K562 (cell line): ENCODE measurements around the gene POLK. TPM values are rescaled to one million over a fixed set of nuclear protein-coding genes. Genes with fewer than 3 reads are reported as not detected.

Source experiments
- ATAC-seq: fragments of 200-7000 bp; cut with Tn5 transposase; 3 replicates; pipeline ENCODE4 v1.9.1; 2020; ENCODE audit warnings: moderate library complexity
- BruUV-seq: library from RNA; stranded (reverse); fragments of 400-500 nt; replicated peaks from 2 replicates; lab custom pipeline; 2021; lab: Mats Ljungman, UMichigan
- CTCF ChIA-PET: fragments of 300-600 bp; formaldehyde crosslinking; extraction: SDS; loops from one replicate; lab custom pipeline; 2021; ENCODE audit warnings: low intra/inter-chr PET ratio; lab: Yijun Ruan, JAX
- POLR2A ChIA-PET: fragments of 300-600, 350-650 bp; sonication (Branson Sonifier 250); formaldehyde crosslinking; extraction: SDS; loops from one replicate; lab custom pipeline; 2021; ENCODE audit warnings: antibody characterized with exemption, inconsistent platforms; lab: Yijun Ruan, JAX
- DNase-seq, 4 experiments: peaks; one replicate each; pipeline versions ENCODE4 v3.0.0 to v3.0.0-alpha.2; 2011 to 2018; ENCODE audit warnings: low spot score in 3 of 4, mixed read lengths in 3 of 4; ENCODE audit errors: extremely low read depth in 1 of 4
- FAIRE-seq: peaks from 2 replicates; lab custom pipeline; 2011; peaks lifted over from hg19 to GRCh38; lab: Jason Lieb, UNC
- H2AFZ ChIP-seq: 2 replicates; pipeline ENCODE4 v1.6.0; 2011; ENCODE audit warnings: low read depth, low read length, control low read depth, inconsistent platforms
- H3K27ac ChIP-seq: fragments of 200-600 bp; 3 replicates; pipeline ENCODE4 v1.8.0; 2011; ENCODE audit warnings: low read depth, mild to moderate bottlenecking, control low read depth, inconsistent platforms, low read length, moderate library complexity, mixed read lengths; ENCODE audit errors: extremely low read depth
- H3K27me3 ChIP-seq, 2 experiments: fragments of 300-600 bp in 1 of 2; 2 replicates in 1 of 2; 3 replicates in 1 of 2; pipeline versions ENCODE4 v1.6.0 to v1.8.0; 2011; ENCODE audit warnings: inconsistent platforms in 2 of 2, low read length in 2 of 2, mild to moderate bottlenecking in 1 of 2, mixed read lengths in 1 of 2, moderate library complexity in 1 of 2; ENCODE audit not compliant: control insufficient read depth in 2 of 2, insufficient read depth in 2 of 2
- H3K36me3 ChIP-seq: fragments of 300-600 bp; 3 replicates; pipeline ENCODE4 v1.8.0; 2011; ENCODE audit warnings: mild to moderate bottlenecking, low read length, inconsistent platforms; ENCODE audit not compliant: control insufficient read depth, insufficient read depth
- H3K4me1 ChIP-seq, 2 experiments: fragments of 200-600 bp in 1 of 2; replicated peaks in 1 of 2; 2 replicates in 1 of 2; 3 replicates in 1 of 2; pipeline versions ENCODE4 v1.5.1 to v1.8.0; 2011; ENCODE audit warnings: inconsistent platforms in 2 of 2, low read length in 2 of 2, mild to moderate bottlenecking in 1 of 2, mixed read lengths in 1 of 2, moderate library complexity in 1 of 2; ENCODE audit not compliant: control insufficient read depth in 2 of 2, insufficient read depth in 2 of 2
- H3K4me2 ChIP-seq: 2 replicates; pipeline ENCODE4 v1.6.1; 2011; ENCODE audit warnings: low read length, control low read depth, inconsistent platforms, mixed read lengths; ENCODE audit not compliant: insufficient read depth
- H3K4me3 ChIP-seq: fragments of 200-600 bp; sonication (generic), shearing (Covaris generic); 2 replicates; pipeline ENCODE4 v1.5.1; 2016; ENCODE audit warnings: control low read depth, inconsistent platforms
- H3K79me2 ChIP-seq: fragments of 200-600 bp; 3 replicates; pipeline ENCODE4 v1.8.0; 2011; ENCODE audit warnings: low read length, inconsistent platforms; ENCODE audit not compliant: control insufficient read depth, insufficient read depth
- H3K9ac ChIP-seq, 2 experiments: 2 replicates each; pipeline versions ENCODE4 v1.6.0 to v1.6.1; 2011; ENCODE audit warnings: low read depth in 2 of 2, low read length in 2 of 2, control low read depth in 1 of 2, inconsistent platforms in 1 of 2, mild to moderate bottlenecking in 1 of 2, mixed read lengths in 1 of 2; ENCODE audit not compliant: insufficient read depth in 1 of 2
- H3K9me1 ChIP-seq: one replicate; pipeline ENCODE4 v1.6.0; 2011; ENCODE audit warnings: inconsistent platforms, mild to moderate bottlenecking, low read length, moderate library complexity; ENCODE audit not compliant: control insufficient read depth, insufficient read depth
- H3K9me3 ChIP-seq: replicated peaks from 2 replicates; pipeline ENCODE4 v1.5.1; 2011; ENCODE audit warnings: low read depth, low read length, inconsistent platforms; ENCODE audit not compliant: control insufficient read depth, insufficient read depth
- H4K20me1 ChIP-seq: replicated peaks from 2 replicates; pipeline ENCODE4 v1.6.1; 2011; ENCODE audit warnings: low read length, inconsistent platforms, mixed read lengths; ENCODE audit not compliant: control insufficient read depth, insufficient read depth
- ARID2 ChIP-seq: fragments of 450-650 bp; IDR thresholded peaks from 2 replicates; pipeline ENCODE4 v1.6.1; 2017; ENCODE audit warnings: antibody characterized with exemption, mild to moderate bottlenecking
- BRCA1 ChIP-seq, 2 experiments: fragments of 450-650 bp in 1 of 2; sonication (generic) in 1 of 2; formaldehyde crosslinking in 1 of 2; IDR thresholded peaks; 2 replicates each; pipeline versions ENCODE4 v1.5.0 to v1.6.1; 2017 to 2020; ENCODE audit warnings: mild to moderate bottlenecking in 1 of 2, missing genetic modification reagents in 1 of 2
- GABPB1 ChIP-seq: sonication (generic); formaldehyde crosslinking; IDR thresholded peaks from 2 replicates; pipeline ENCODE4 v1.8.0; 2022; ENCODE audit warnings: mild to moderate bottlenecking, missing genetic modification reagents
- NCOR1 ChIP-seq: fragments of 450-650 bp; IDR thresholded peaks from 2 replicates; pipeline ENCODE4 v1.6.1; 2016; ENCODE audit warnings: mild to moderate bottlenecking, moderate library complexity
- PRDM10 ChIP-seq: fragments of 450-650 bp; IDR thresholded peaks from 2 replicates; pipeline ENCODE4 v1.6.1; 2018; ENCODE audit not compliant: partially characterized antibody
- ZBTB5 ChIP-seq: fragments of 450-650 bp; IDR thresholded peaks from 2 replicates; pipeline ENCODE4 v1.6.1; 2017; ENCODE audit warnings: antibody characterized with exemption
- ZNF644 ChIP-seq: fragments of 200-800 bp; sonication (Bioruptor generic); IDR thresholded peaks from 2 replicates; pipeline ENCODE4 v1.6.1; 2016; ENCODE audit warnings: low read depth, missing genetic modification characterization, missing compliant biosample characterization
- WGBS: fragments of 100-300 bp; shearing (Covaris generic); methylation state at CpG from one replicate; pipeline ENCODE4 v1.1.6; 2016; ENCODE audit warnings: low coverage, mixed read lengths; ENCODE audit not compliant: insufficient coverage; ENCODE audit errors: missing lambda C conversion rate; 5-methylcytosine and 5-hydroxymethylcytosine counted together
- in situ Hi-C: fragments of 300-500 bp; cut with MboI; formaldehyde crosslinking; loops from 4 replicates; pipeline ENCODE4 v1.15.0; 2018; ENCODE audit warnings: inconsistent platforms, mixed read lengths
- intact Hi-C: fragments of 100-400 bp; cut with micrococcal nuclease; formaldehyde crosslinking; loops from 2 replicates; pipeline ENCODE4 v1.14.2; 2022
- polyA plus RNA-seq, 8 experiments: library from polyadenylated mRNA; depleted of rRNA in 4 of 8; stranded (reverse) in 5 of 8; unstranded in 3 of 8; fragments of >200 nt; fragmentation: Nextera tagmentation in 2 of 8; fragmentation: Illumina TruSeq in 1 of 8; extraction: Ambion mirVana in 2 of 8; extraction: Trizol in 1 of 8; gene quantifications; 2 replicates each; pipeline versions ENCODE4 v1.2.1 to v1.2.3, GENCODE V29; 2011 to 2014; ENCODE audit warnings: inconsistent platforms in 1 of 8, missing spikeins in 1 of 8
- total RNA-seq, 7 experiments: library from RNA; depleted of rRNA in 6 of 7; stranded (reverse); fragments of >200 nt in 6 of 7; fragmentation: Illumina TruSeq in 2 of 7; extraction: Trizol in 2 of 7; gene quantifications; 2 replicates each; pipeline versions ENCODE4 v1.2.1 to v1.2.3, GENCODE V29; 2011 to 2021; ENCODE audit warnings: low replicate concordance in 1 of 7

Gene POLK
- total and polyA plus RNA-seq, 9 of the 15 experiments (the other 6 are each of a cell fraction or from before 2014, with no cell fraction given), result 6.1 to 31.6 (median 16.5) TPM

- Histone ChIP-seq H3K4me3 (no peak overlapping the region), H3K9me1 (no peaks in the 10 kb centered on the region), H3K9ac (no peak overlapping the region), H2AFZ (no peak overlapping the region), H3K36me3 (no peaks in the 10 kb centered on the region), H3K27ac (no peak overlapping the region), H3K4me2 (no peak overlapping the region), H4K20me1 (no peaks in the 10 kb centered on the region), H3K79me2 (no peaks in the 10 kb centered on the region), H3K9me3 (no peaks in the 10 kb centered on the region), H3K4me1 (no peaks in the 10 kb centered on the region), H3K27me3 (no peaks in the 10 kb centered on the region)
- no peak for DNase-seq
- ChIA-PET CTCF (no interaction called here), POLR2A (no interaction called here)
- 33% methylated on average over 2 of the region's 2 CpGs for WGBS
- no peak for TF ChIP-seq ZNF644 (tag)
- TF ChIP-seq ZBTB5, result no peak
- no peak for TF ChIP-seq GABPB1 (CRISPR knock-in tag)
- TF ChIP-seq ARID2, result no peak
- no peak for TF ChIP-seq NCOR1
- TF ChIP-seq PRDM10, result no peak
- TF ChIP-seq BRCA1 (IDR thresholded peaks at IDR 0.05), result no peak
- no peak for TF ChIP-seq BRCA1 (CRISPR knock-in tag; IDR thresholded peaks at IDR 0.05)
- intact Hi-C loops (no loop called here), in situ Hi-C loops (no loop called here)
- no peak for ATAC-seq
- FAIRE-seq, result no peak
- BruUV-seq, result no TSS peak
Observed at GRCh38 chr5:75640826-75641225, 129.1 kb downstream of the POLK start.
